ENCODE data around the gene BBIP1.

Gene BBIP1

DNA sequence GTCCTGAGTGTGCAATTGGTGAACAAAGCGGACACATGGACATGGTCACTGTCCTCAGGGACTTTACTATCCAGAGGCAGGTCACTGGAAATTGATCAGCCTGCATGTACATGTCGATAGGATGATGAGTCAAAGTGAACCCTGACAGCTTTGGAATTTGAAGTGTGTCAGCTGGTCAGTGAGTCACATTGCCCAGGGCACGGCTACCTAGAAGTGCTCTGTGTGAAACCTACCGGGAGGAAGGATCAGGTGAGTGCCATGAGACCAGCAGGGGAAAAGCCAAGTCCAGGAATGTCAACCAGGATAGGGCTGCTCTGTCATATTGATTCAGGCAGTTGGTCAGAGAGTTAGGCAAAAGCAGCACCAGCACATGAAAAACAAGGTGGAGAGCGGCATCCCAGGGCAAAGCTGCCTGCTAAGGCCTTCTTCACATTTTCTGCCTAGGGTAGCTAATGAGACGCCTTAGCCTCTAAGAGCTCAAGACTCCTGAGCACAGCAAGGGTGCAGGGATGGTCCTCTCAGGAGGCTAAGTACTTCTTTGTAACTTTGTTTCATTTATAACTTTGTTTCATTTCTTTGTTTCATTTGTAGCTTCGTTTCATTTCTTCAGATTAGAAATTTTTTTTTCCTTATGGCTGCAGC, 66.6 kb downstream of the BBIP1 start:
- Histone ChIP-seq H2AFZ (ENCODE audit: low read length, unreplicated experiment) (no peak overlapping the region), H3K36me3 (ENCODE audit: insufficient read depth, low read length) (no peaks in the 10 kb centered on the region), H3K4me3 (ENCODE audit: low read depth, low read length) (no peak overlapping the region), H3K27ac (ENCODE audit: low read depth, low read length) (no peak overlapping the region), H3K4me1 (ENCODE audit: control insufficient read depth, insufficient read depth, low read length, unreplicated experiment) (peaks cover 7% of the 10 kb centered on the region), H3K27me3 (ENCODE audit: insufficient read depth, low read length) (0 out of 2 replicates have a peak, but pooled peaks cover 3% of the 10 kb centered on the region), H3K79me2 (ENCODE audit: control insufficient read depth, insufficient read depth, low read length, unreplicated experiment) (no peaks in the 10 kb centered on the region)

DNA sequence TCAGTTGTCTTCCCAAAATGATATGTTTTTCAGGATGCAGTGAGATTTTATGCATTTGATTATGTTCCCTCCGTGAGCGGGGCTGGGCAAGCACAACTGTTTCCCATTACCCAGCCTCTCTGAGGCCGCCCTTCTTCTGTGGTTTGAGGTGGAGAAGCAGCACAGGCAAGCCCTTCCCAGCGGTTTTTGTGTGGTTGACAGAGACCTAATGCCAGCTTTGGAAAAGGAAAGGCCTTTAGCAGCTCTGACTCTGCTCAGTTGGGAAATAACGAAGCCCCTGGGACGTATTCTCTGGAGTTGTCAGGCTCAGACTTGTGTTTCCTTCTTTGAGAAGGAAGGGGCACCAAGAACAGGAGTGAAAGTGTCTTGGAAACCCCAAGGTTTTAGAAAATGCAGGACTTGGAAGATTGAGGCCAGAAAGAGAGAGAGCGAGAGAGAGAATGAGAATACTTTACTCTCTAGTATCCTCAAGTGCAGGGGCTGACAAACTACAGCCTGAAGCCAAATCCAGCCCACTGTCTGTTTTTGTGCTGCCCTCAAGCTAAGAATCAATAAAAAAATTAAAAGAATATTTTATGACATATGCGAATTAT, 67.9 kb downstream of the BBIP1 start:
- no peaks in the 10 kb centered on the region for H3K79me2 ChIP-seq (ENCODE audit: control insufficient read depth, insufficient read depth, low read length, unreplicated experiment)
- no peak overlapping the region for H2AFZ ChIP-seq (ENCODE audit: low read length, unreplicated experiment)

DNA sequence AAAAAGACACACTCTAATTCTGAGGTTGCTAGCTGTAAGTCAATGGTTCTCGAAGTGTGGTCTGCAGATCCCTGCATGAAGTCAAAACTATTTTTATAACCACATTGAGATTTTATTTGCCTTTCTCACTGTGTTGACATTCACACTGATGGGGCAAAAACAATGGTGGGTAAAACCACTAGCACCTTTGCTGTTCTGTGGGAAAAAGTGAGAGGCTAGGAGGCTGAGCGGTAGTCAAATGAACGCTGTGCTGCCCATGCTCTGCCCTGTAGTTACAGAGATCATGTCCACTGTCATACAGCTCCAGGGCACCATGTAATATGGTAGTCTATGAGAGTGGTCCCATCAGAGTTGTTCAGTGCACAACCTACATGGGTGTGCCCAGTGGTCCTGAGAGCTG, 68.9 kb downstream of the BBIP1 start:
- no peak overlapping the region for H3K4me3 ChIP-seq (ENCODE audit: low read depth, low read length)
- H3K27ac ChIP-seq (ENCODE audit: low read depth, low read length), result no peak overlapping the region
- H3K27me3 ChIP-seq (ENCODE audit: insufficient read depth, low read length), result 0 out of 2 replicates have a peak, but pooled peaks cover 4% of the 10 kb centered on the region
- no peak overlapping the region for H2AFZ ChIP-seq (ENCODE audit: low read length, unreplicated experiment)
- H3K36me3 ChIP-seq (ENCODE audit: insufficient read depth, low read length), result no peaks in the 10 kb centered on the region
- no peaks in the 10 kb centered on the region for H3K79me2 ChIP-seq (ENCODE audit: control insufficient read depth, insufficient read depth, low read length, unreplicated experiment)
- peaks cover 7% of the 10 kb centered on the region for H3K4me1 ChIP-seq (ENCODE audit: control insufficient read depth, insufficient read depth, low read length, unreplicated experiment)

More for the DNA sequence above, 67.9 kb downstream of the BBIP1 start:
- no peak overlapping the region for H3K27ac ChIP-seq (ENCODE audit: low read depth, low read length)
- H3K36me3 ChIP-seq (ENCODE audit: insufficient read depth, low read length), result no peaks in the 10 kb centered on the region
- H3K4me1 ChIP-seq (ENCODE audit: control insufficient read depth, insufficient read depth, low read length, unreplicated experiment), result peaks cover 7% of the 10 kb centered on the region
- H3K27me3 ChIP-seq (ENCODE audit: insufficient read depth, low read length), result 0 out of 2 replicates have a peak, but pooled peaks cover 4% of the 10 kb centered on the region
- no peak overlapping the region for H3K4me3 ChIP-seq (ENCODE audit: low read depth, low read length)

Data from ACC112 (cell line).